ENCODE results near the gene MDGA2. TPM values are rescaled to one million over a fixed set of nuclear protein-coding genes. Genes with fewer than 3 reads are reported as not detected.
A peak's percentile ranks its signal among the peaks of the same experiment; 100 is the strongest.

Gene MDGA2
- total and polyA plus RNA-seq, 2 donors (not counting 1 experiment from before 2014, with no cell fraction given), result not detected

DNA sequence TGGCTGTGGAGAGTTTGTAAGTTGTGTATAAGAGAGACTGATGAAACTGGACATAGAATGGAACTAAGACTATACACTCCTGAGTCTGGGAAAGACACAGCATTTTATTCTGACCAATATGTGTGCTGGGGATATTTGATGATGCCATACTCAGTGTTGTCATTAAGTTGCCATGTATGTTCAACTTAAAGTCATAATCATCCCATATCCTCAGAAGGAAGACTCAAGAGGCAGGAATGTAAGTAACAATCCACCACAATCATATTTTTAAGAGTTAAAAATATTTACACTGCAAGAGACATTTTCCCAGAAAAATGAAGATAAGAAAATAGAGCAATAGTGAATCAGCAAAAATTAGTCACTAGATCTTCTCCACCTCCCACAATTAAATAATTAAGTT is 120.1 kb downstream of the MDGA2 start:
- no peaks in the 10 kb centered on the region for H3K9me3 ChIP-seq (ENCODE audit: control insufficient read depth, insufficient read depth, low read depth, low read length)

GRCh38 chr14:47549886-47550285 is 125.5 kb downstream of the MDGA2 start:
- TF ChIP-seq EZH2 (IDR thresholded peaks at IDR 0.05; ENCODE audit: low read length, missing control alignments), result no peak
- TF ChIP-seq, protein P1, sequence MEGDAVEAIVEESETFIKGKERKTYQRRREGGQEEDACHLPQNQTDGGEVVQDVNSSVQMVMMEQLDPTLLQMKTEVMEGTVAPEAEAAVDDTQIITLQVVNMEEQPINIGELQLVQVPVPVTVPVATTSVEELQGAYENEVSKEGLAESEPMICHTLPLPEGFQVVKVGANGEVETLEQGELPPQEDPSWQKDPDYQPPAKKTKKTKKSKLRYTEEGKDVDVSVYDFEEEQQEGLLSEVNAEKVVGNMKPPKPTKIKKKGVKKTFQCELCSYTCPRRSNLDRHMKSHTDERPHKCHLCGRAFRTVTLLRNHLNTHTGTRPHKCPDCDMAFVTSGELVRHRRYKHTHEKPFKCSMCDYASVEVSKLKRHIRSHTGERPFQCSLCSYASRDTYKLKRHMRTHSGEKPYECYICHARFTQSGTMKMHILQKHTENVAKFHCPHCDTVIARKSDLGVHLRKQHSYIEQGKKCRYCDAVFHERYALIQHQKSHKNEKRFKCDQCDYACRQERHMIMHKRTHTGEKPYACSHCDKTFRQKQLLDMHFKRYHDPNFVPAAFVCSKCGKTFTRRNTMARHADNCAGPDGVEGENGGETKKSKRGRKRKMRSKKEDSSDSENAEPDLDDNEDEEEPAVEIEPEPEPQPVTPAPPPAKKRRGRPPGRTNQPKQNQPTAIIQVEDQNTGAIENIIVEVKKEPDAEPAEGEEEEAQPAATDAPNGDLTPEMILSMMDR (conservative IDR thresholded peaks at IDR 0.05 in 1 of 2, IDR thresholded peaks at IDR 0.05 in 1 of 2; ENCODE audit: low read depth in 1 of 2, low read length in 2 of 2), result no peak
- Histone ChIP-seq H3K9me3 (ENCODE audit: control insufficient read depth, insufficient read depth, low read depth, low read length) (no peaks in the 10 kb centered on the region), H4K20me1 (ENCODE audit: control insufficient read depth, extremely low read depth, insufficient read depth, low read length) (no peaks in the 10 kb centered on the region), H3K4me2 (ENCODE audit: extremely low read depth, insufficient read depth, low read length) (no peak overlapping the region), H3K27me3 (ENCODE audit: control insufficient read depth, insufficient read depth, low read length) (no peaks in the 10 kb centered on the region), H3K79me2 (ENCODE audit: control insufficient read depth, insufficient read depth, low read length) (no peaks in the 10 kb centered on the region), H3K4me3 (replicated peaks in 1 of 4; ENCODE audit: control extremely low read depth in 1 of 4, insufficient read depth in 1 of 4, low read depth in 3 of 4, low read length in 4 of 4) (no peak overlapping the region), H3K9ac (ENCODE audit: insufficient read depth, low read length) (no peak overlapping the region), H3K4me1 (ENCODE audit: control insufficient read depth, extremely low read depth, insufficient read depth, low read length) (no peaks in the 10 kb centered on the region), H3K27ac (ENCODE audit: insufficient read depth, low read length) (no peak overlapping the region), H3K36me3 (ENCODE audit: control insufficient read depth, insufficient read depth, low read length) (no peaks in the 10 kb centered on the region), H2AFZ (ENCODE audit: low read length) (no peak overlapping the region)
- no peak for DNase-seq (ENCODE audit: low read depth in 2 of 2)

More for the DNA sequence above, 120.1 kb downstream of the MDGA2 start:
- DNase-seq (ENCODE audit: low read depth in 2 of 2), result peak in 1 of 2 donors; percentile 28
- Histone ChIP-seq H3K9ac (ENCODE audit: insufficient read depth, low read length) (no peak overlapping the region), H3K79me2 (ENCODE audit: control insufficient read depth, insufficient read depth, low read length) (no peaks in the 10 kb centered on the region), H3K27me3 (ENCODE audit: control insufficient read depth, insufficient read depth, low read length) (no peaks in the 10 kb centered on the region), H3K4me2 (ENCODE audit: extremely low read depth, insufficient read depth, low read length) (no peak overlapping the region), H3K27ac (ENCODE audit: insufficient read depth, low read length) (no peak overlapping the region), H3K4me1 (ENCODE audit: control insufficient read depth, extremely low read depth, insufficient read depth, low read length) (no peaks in the 10 kb centered on the region), H4K20me1 (ENCODE audit: control insufficient read depth, extremely low read depth, insufficient read depth, low read length) (no peaks in the 10 kb centered on the region), H3K36me3 (ENCODE audit: control insufficient read depth, insufficient read depth, low read length) (no peaks in the 10 kb centered on the region), H3K4me3 (replicated peaks in 1 of 4; ENCODE audit: control extremely low read depth in 1 of 4, insufficient read depth in 1 of 4, low read depth in 3 of 4, low read length in 4 of 4) (no peak overlapping the region), H2AFZ (ENCODE audit: low read length) (no peak overlapping the region)
- TF ChIP-seq, protein P1 (conservative IDR thresholded peaks at IDR 0.05 in 1 of 2, IDR thresholded peaks at IDR 0.05 in 1 of 2; ENCODE audit: low read depth in 1 of 2, low read length in 2 of 2), result no peak
- TF ChIP-seq EZH2 (IDR thresholded peaks at IDR 0.05; ENCODE audit: low read length, missing control alignments), result no peak

DNA sequence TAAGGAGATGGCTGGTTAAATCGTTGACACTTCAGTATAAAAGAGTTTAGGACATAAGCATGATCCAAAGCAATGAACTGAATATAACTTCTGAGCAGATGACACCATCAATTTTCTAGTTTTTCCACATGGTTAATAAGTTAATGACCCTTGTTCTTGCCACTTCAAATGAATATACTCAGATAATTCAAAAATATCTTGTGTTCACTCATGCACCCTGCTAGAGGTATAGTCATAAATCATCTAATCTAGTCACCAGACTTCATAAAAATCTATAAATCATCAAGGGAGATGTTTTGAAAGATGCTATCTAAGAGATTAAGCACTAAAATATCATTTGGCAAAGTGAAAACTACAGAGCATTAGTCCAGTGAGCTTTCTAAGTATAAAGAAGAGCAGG is 131.9 kb downstream of the MDGA2 start:
- Histone ChIP-seq H3K27me3 (ENCODE audit: control insufficient read depth, insufficient read depth, low read length) (no peaks in the 10 kb centered on the region), H3K9me3 (ENCODE audit: control insufficient read depth, insufficient read depth, low read depth, low read length) (no peaks in the 10 kb centered on the region), H3K36me3 (ENCODE audit: control insufficient read depth, insufficient read depth, low read length) (no peaks in the 10 kb centered on the region), H3K9ac (ENCODE audit: insufficient read depth, low read length) (no peak overlapping the region), H3K4me1 (ENCODE audit: control insufficient read depth, extremely low read depth, insufficient read depth, low read length) (no peaks in the 10 kb centered on the region), H4K20me1 (ENCODE audit: control insufficient read depth, extremely low read depth, insufficient read depth, low read length) (no peaks in the 10 kb centered on the region), H2AFZ (ENCODE audit: low read length) (no peak overlapping the region), H3K79me2 (ENCODE audit: control insufficient read depth, insufficient read depth, low read length) (no peaks in the 10 kb centered on the region), H3K27ac (ENCODE audit: insufficient read depth, low read length) (no peak overlapping the region), H3K4me2 (ENCODE audit: extremely low read depth, insufficient read depth, low read length) (no peak overlapping the region), H3K4me3 (replicated peaks in 1 of 4; ENCODE audit: control extremely low read depth in 1 of 4, insufficient read depth in 1 of 4, low read depth in 3 of 4, low read length in 4 of 4) (no peak overlapping the region)
- DNase-seq (ENCODE audit: low read depth in 2 of 2), result no peak
- TF ChIP-seq EZH2 (IDR thresholded peaks at IDR 0.05; ENCODE audit: low read length, missing control alignments), result no peak
- TF ChIP-seq, protein P1 (conservative IDR thresholded peaks at IDR 0.05 in 1 of 2, IDR thresholded peaks at IDR 0.05 in 1 of 2; ENCODE audit: low read depth in 1 of 2, low read length in 2 of 2), result no peak
